HCT116 (cell line): ENCODE data around the gene ANXA2. TPM values are rescaled to one million over a fixed set of nuclear protein-coding genes. Genes with fewer than 3 reads are reported as not detected.

Source experiments
- ATAC-seq: fragments of 200-7000 bp; cut with Tn5 transposase; 2 replicates; pipeline ENCODE4 v1.9.1; 2020; ENCODE audit warnings: mild to moderate bottlenecking, moderate library complexity
- BruUV-seq: library from RNA; stranded (reverse); fragments of 400-500 nt; replicated peaks from 2 replicates; lab custom pipeline; 2021; lab: Mats Ljungman, UMichigan
- CTCF ChIA-PET: fragments of 300-600 bp; sonication (Branson Sonifier 250); formaldehyde crosslinking; loops from one replicate; lab custom pipeline; 2021; ENCODE audit warnings: antibody characterized with exemption; lab: Charles Lee
- POLR2A ChIA-PET: fragments of 300-600, 350-600 bp; sonication (Branson Sonifier 250); formaldehyde crosslinking; loops from one replicate; lab custom pipeline; 2021; ENCODE audit warnings: antibody characterized with exemption; lab: Charles Lee
- RAD21 ChIA-PET, 2 experiments: fragments of 300-600 bp; sonication (Branson Sonifier 250); formaldehyde crosslinking; loops; one replicate each; lab custom pipeline; 2023; ENCODE audit warnings: low total read pairs in 2 of 2; ENCODE audit not compliant: uncharacterized antibody in 2 of 2, unreplicated experiment in 2 of 2, low non-redundant PET in 1 of 2; lab: Charles Lee
- DNase-seq: peaks from one replicate; pipeline ENCODE4 v3.0.0-alpha.2; 2010; ENCODE audit warnings: low read depth, low spot score
- H2AFZ ChIP-seq: fragments of 200-600 bp; shearing (Covaris generic), sonication (generic); 2 replicates; pipeline ENCODE4 v1.6.1; 2017; ENCODE audit warnings: low read depth, mixed run types, mixed read lengths, antibody characterized with exemption, low read length; ENCODE audit not compliant: poor library complexity, severe bottlenecking
- H3K27ac ChIP-seq: 2 replicates; pipeline ENCODE4 v1.5.1; 2012; ENCODE audit warnings: low read depth, low read length
- H3K27me3 ChIP-seq: fragments of 200-600 bp; sonication (generic); 2 replicates; pipeline ENCODE4 v1.6.1; 2016; ENCODE audit warnings: mixed run types, low read length, mixed read lengths; ENCODE audit not compliant: insufficient read depth
- H3K36me3 ChIP-seq, 2 experiments: fragments of 200-500 bp in 1 of 2; fragments of 200-600 bp in 1 of 2; sonication (Bioruptor generic) in 1 of 2; sonication (generic) in 1 of 2; 2 replicates each; pipeline versions ENCODE4 v1.5.1 to v1.6.1; 2014 to 2016; ENCODE audit warnings: low read length in 2 of 2, inconsistent platforms in 1 of 2, mixed read lengths in 1 of 2, mixed run types in 1 of 2; ENCODE audit not compliant: insufficient read depth in 2 of 2, control insufficient read depth in 1 of 2
- H3K4me1 ChIP-seq, 2 experiments: fragments of 200-600 bp in 1 of 2; sonication (generic) in 1 of 2; 2 replicates each; pipeline versions ENCODE4 v1.5.1 to v1.6.1; 2012 to 2017; ENCODE audit warnings: low read length in 2 of 2, inconsistent platforms in 1 of 2, mild to moderate bottlenecking in 1 of 2, mixed read lengths in 1 of 2, mixed run types in 1 of 2, moderate library complexity in 1 of 2; ENCODE audit not compliant: insufficient read depth in 2 of 2, control insufficient read depth in 1 of 2
- H3K4me2 ChIP-seq: fragments of 200-600 bp; sonication (generic); 2 replicates; pipeline ENCODE4 v1.6.1; 2017; ENCODE audit warnings: mixed run types, low read length, mixed read lengths
- H3K4me3 ChIP-seq, 2 experiments: fragments of 200-600 bp in 1 of 2; sonication (generic) in 1 of 2; replicated peaks in 1 of 2; 2 replicates each; pipeline ENCODE4 v1.5.1; 2011 to 2016; ENCODE audit warnings: low read length in 2 of 2, control low read depth in 1 of 2, low read depth in 1 of 2, mild to moderate bottlenecking in 1 of 2, mixed read lengths in 1 of 2, mixed run types in 1 of 2
- H3K79me2 ChIP-seq: fragments of 200-600 bp; sonication (generic); 2 replicates; pipeline ENCODE4 v1.6.1; 2017; ENCODE audit warnings: mild to moderate bottlenecking, mixed run types, low read length, moderate library complexity, mixed read lengths; ENCODE audit not compliant: insufficient read depth
- H3K9ac ChIP-seq: fragments of 200-600 bp; sonication (generic); 2 replicates; pipeline ENCODE4 v1.6.1; 2016; ENCODE audit warnings: low read length, mixed read lengths
- H3K9me2 ChIP-seq: fragments of 200-600 bp; sonication (generic), shearing (Covaris generic); 2 replicates; pipeline ENCODE4 v1.6.1; 2017; ENCODE audit warnings: mixed run types, mild to moderate bottlenecking, moderate library complexity; ENCODE audit not compliant: insufficient read depth
- H3K9me3 ChIP-seq, 2 experiments: fragments of 200-500 bp in 1 of 2; fragments of 200-600 bp in 1 of 2; sonication (Bioruptor generic) in 1 of 2; sonication (generic) in 1 of 2; 2 replicates each; pipeline ENCODE4 v1.6.1; 2014 to 2017; ENCODE audit warnings: low read length in 2 of 2, mixed read lengths in 2 of 2, inconsistent platforms in 1 of 2, low read depth in 1 of 2, mild to moderate bottlenecking in 1 of 2, mixed run types in 1 of 2, moderate library complexity in 1 of 2; ENCODE audit not compliant: control insufficient read depth in 1 of 2, insufficient read depth in 1 of 2
- H4K20me1 ChIP-seq: fragments of 200-600 bp; sonication (generic), shearing (Covaris generic); 2 replicates; pipeline ENCODE4 v1.6.1; 2017; ENCODE audit warnings: mixed run types, mild to moderate bottlenecking, moderate library complexity; ENCODE audit not compliant: insufficient read depth
- EGR1 ChIP-seq: IDR thresholded peaks from 2 replicates; pipeline ENCODE4 v1.6.1; 2012; ENCODE audit warnings: low read depth
- ELF1 ChIP-seq: IDR thresholded peaks from 2 replicates; pipeline ENCODE4 v1.6.1; 2012; ENCODE audit warnings: low read depth, borderline replicate concordance
- EZH2 ChIP-seq: fragments of 200-600 bp; sonication (generic); IDR thresholded peaks from 2 replicates; pipeline ENCODE4 v1.6.1; 2017; ENCODE audit warnings: antibody characterized with exemption, mixed run types
- FOSL1 ChIP-seq: IDR thresholded peaks from 2 replicates; pipeline ENCODE4 v1.6.1; 2012; ENCODE audit warnings: low read depth
- JUND ChIP-seq: IDR thresholded peaks from 2 replicates; pipeline ENCODE4 v1.6.1; 2012
- MAX ChIP-seq: IDR thresholded peaks from 2 replicates; pipeline ENCODE4 v1.6.1; 2012
- POLR2A ChIP-seq: IDR thresholded peaks from 2 replicates; pipeline ENCODE4 v1.7.0; 2011; ENCODE audit warnings: borderline replicate concordance; ENCODE audit not compliant: insufficient read depth, insufficient read length; ENCODE audit errors: extremely low read depth
- RAD21 ChIP-seq: IDR thresholded peaks from 2 replicates; pipeline ENCODE4 v1.6.1; 2012; ENCODE audit warnings: low read depth, mild to moderate bottlenecking
- SP1 ChIP-seq: IDR thresholded peaks from 2 replicates; pipeline ENCODE4 v1.6.1; 2012; ENCODE audit warnings: low read depth
- YY1 ChIP-seq: IDR thresholded peaks from 2 replicates; pipeline ENCODE4 v1.6.1; 2011; ENCODE audit warnings: low read length, low read depth, moderate library complexity, mild to moderate bottlenecking; ENCODE audit not compliant: insufficient replicate concordance; ENCODE audit errors: extremely low read depth
- ZBTB33 ChIP-seq: IDR thresholded peaks from 2 replicates; pipeline ENCODE4 v1.6.1; 2011; ENCODE audit warnings: mild to moderate bottlenecking, low read length, moderate library complexity; ENCODE audit not compliant: insufficient replicate concordance; ENCODE audit errors: extremely low read depth
- ZFX ChIP-seq: fragments of 450-650 bp; IDR thresholded peaks from 2 replicates; pipeline ENCODE4 v1.6.1; 2017
- intact Hi-C: fragments of 100-400 bp; cut with micrococcal nuclease; formaldehyde crosslinking; loops from 2 replicates; pipeline ENCODE4 v1.10.0; 2022
- total RNA-seq: library from RNA; stranded (reverse); gene quantifications from one replicate; pipeline ENCODE4 v1.2.1, GENCODE V29; 2021; ENCODE audit not compliant: unreplicated experiment

Gene ANXA2
- total RNA-seq, 1 experiment from 2014 or later, result 1,298 TPM

- ATAC-seq (no peak), DNase-seq (no peak)
- TF ChIP-seq ZBTB33, result no peak
- TF ChIP-seq EZH2, result no peak
- 0 out of 4 replicates have a peak overlapping the region, but pooled peaks of 1 of the 2 experiments have one; percentile 22 for H3K4me3 ChIP-seq
- ChIA-PET POLR2A (interaction anchor here (2.3 to 8.0 kb wide), 3 partner anchors 10 to 26 kb away, joined by 5 to 70 read pairs (median 49); partner anchors contain the start of gene ANXA2), CTCF (interaction anchor here (1.4 kb wide), 1 partner anchor 148 kb away, joined by 4 read pairs; no protein-coding TSS in a partner anchor), RAD21 (no interaction called here)
- no peaks in the 10 kb centered on the region for H3K27me3 ChIP-seq
- H2AFZ ChIP-seq, result no peak overlapping the region
- peak overlapping the region; percentile 93 for H3K27ac ChIP-seq
- peaks cover 9 to 53% of the 10 kb centered on the region in 2 experiments; a peak in 3 of 4 replicates for H3K36me3 ChIP-seq
- H3K9me2 ChIP-seq, result no peaks in the 10 kb centered on the region
- intact Hi-C loops, result loop anchor here (5.0 kb wide), 1 partner anchor 105 kb away; the partner anchor contains the start of gene ICE2
- H3K4me2 ChIP-seq, result peak overlapping the region; percentile 65
- H3K4me1 ChIP-seq, result peaks cover 81 to 91% of the 10 kb centered on the region in 2 experiments
- peaks cover 90% of the 10 kb centered on the region for H3K79me2 ChIP-seq
- peak overlapping the region; percentile 63 for H3K9ac ChIP-seq
- no peaks in the 10 kb centered on the region for H4K20me1 ChIP-seq
- H3K9me3 ChIP-seq, result no peaks in the 10 kb centered on the region
- no TSS peak for BruUV-seq
These were observed 25.6 kb downstream of the ANXA2 start for GRCh38 chr15:60372227-60372626.

GRCh38 chr15:60371175-60372051 lies 26.4 kb downstream of the ANXA2 start:
- H3K36me3 ChIP-seq, result peaks cover 6 to 45% of the 10 kb centered on the region in 2 experiments; a peak in 3 of 4 replicates
- ChIA-PET CTCF (interaction anchor here (1.4 kb wide), 1 partner anchor 149 kb away, joined by 4 read pairs; no protein-coding TSS in a partner anchor), POLR2A (interaction anchor here (1.7 to 8.0 kb wide), 4 partner anchors 9 to 26 kb away, joined by 5 to 70 read pairs (median 27); partner anchors contain the start of gene ANXA2), RAD21 (no interaction called here)
- no peaks in the 10 kb centered on the region for H4K20me1 ChIP-seq
- no TSS peak for BruUV-seq
- H3K27ac ChIP-seq, result peak overlapping the region; percentile 93
- peak overlapping the region; percentile 11 to 19; a peak in 2 of 4 replicates for H3K4me3 ChIP-seq
- no peaks in the 10 kb centered on the region for H3K9me3 ChIP-seq
- H3K9me2 ChIP-seq, result no peaks in the 10 kb centered on the region
- peak; percentile 97 for DNase-seq
- H3K4me1 ChIP-seq, result peaks cover 73 to 83% of the 10 kb centered on the region in 2 experiments
- peak overlapping the region; percentile 65 for H3K4me2 ChIP-seq
- H3K9ac ChIP-seq, result peak overlapping the region; percentile 63
- intact Hi-C loops, result loop anchor here (5.0 kb wide), 1 partner anchor 106 kb away; the partner anchor contains the start of gene ICE2
- peaks cover 82% of the 10 kb centered on the region for H3K79me2 ChIP-seq
- no peak overlapping the region for H2AFZ ChIP-seq
- no peaks in the 10 kb centered on the region for H3K27me3 ChIP-seq
- peak; percentile 55 for ATAC-seq
- no peak for TF ChIP-seq ZFX
- TF ChIP-seq ZBTB33, result no peak
- peak; percentile 84 for TF ChIP-seq MAX
- TF ChIP-seq POLR2A, result no peak
- peak; percentile 100 for TF ChIP-seq JUND
- TF ChIP-seq EGR1, result peak; percentile 72
- TF ChIP-seq SP1, result peak; percentile 99
- no peak for TF ChIP-seq ELF1
- TF ChIP-seq FOSL1, result peak; percentile 98
- peak; percentile 32; the same call in 1 of the 2 replicates for TF ChIP-seq RAD21
- TF ChIP-seq YY1, result peak; percentile 60
